Esophagus muscularis mucosa (tissue), 4 donors: ENCODE measurements around the gene LRMDA. TPM values are rescaled to one million over a fixed set of nuclear protein-coding genes. Genes with fewer than 3 reads are reported as not detected.
A peak's percentile ranks its signal among the peaks of the same experiment; 100 is the strongest.

ENCODE experiments used
- DNase-seq: peaks from one replicate; pipeline ENCODE4 v3.0.0-alpha.2; 2017; ENCODE audit errors: extremely low spot score
- H3K27ac ChIP-seq, 4 donors: fragments of 200-600 bp; sonication (generic); replicated peaks in 1 of 4; 1 replicate in 3 of 4; 2 replicates in 1 of 4; pipeline ENCODE4 v1.5.1; 2016 to 2019; ENCODE audit warnings: mild to moderate bottlenecking in 1 of 4
- H3K27me3 ChIP-seq, 4 donors: fragments of 200-600 bp; sonication (generic); one replicate each; pipeline versions ENCODE4 v1.5.1 to v1.6.0; 2016 to 2019
- H3K36me3 ChIP-seq, 4 donors: fragments of 200-600 bp; sonication (generic); one replicate each; pipeline ENCODE4 v1.5.1; 2016 to 2019
- H3K4me1 ChIP-seq, 4 donors: fragments of 200-600 bp; sonication (generic); one replicate each; pipeline ENCODE4 v1.5.1; 2016 to 2019
- H3K4me3 ChIP-seq, 4 donors: fragments of 200-600 bp; sonication (generic); 1 replicate in 2 of 4; 2 replicates in 2 of 4; pipeline ENCODE4 v1.5.1; 2016 to 2019; ENCODE audit warnings: mild to moderate bottlenecking in 4 of 4, moderate library complexity in 1 of 4
- H3K9me3 ChIP-seq, 4 donors: fragments of 200-600 bp; sonication (generic); 1 replicate in 3 of 4; 2 replicates in 1 of 4; pipeline ENCODE4 v1.5.1; 2016 to 2019
- EP300 ChIP-seq: sonication (generic); formaldehyde crosslinking; IDR thresholded peaks from one replicate; pipeline ENCODE4 v1.6.1; 2017; ENCODE audit warnings: antibody characterized with exemption
- POLR2A ChIP-seq: fragments of 450-650 bp; IDR thresholded peaks from one replicate; pipeline ENCODE4 v1.6.1; 2017; ENCODE audit warnings: antibody characterized with exemption, moderate library complexity, mild to moderate bottlenecking, low read depth
- POLR2AphosphoS5 ChIP-seq, 2 donors: sonication (generic); formaldehyde crosslinking; IDR thresholded peaks; one replicate each; pipeline ENCODE4 v1.6.1; 2017; ENCODE audit warnings: antibody characterized with exemption in 2 of 2
- WGBS: methylation state at CpG from one replicate; pipeline ENCODE4 v1.1.5; 2018; 5-methylcytosine and 5-hydroxymethylcytosine counted together
- intact Hi-C: fragments of 100-400 bp; cut with DNase I; formaldehyde crosslinking; loops from one replicate; pipeline ENCODE4 v1.15.1; 2023
- total RNA-seq, 4 donors: library from RNA; depleted of rRNA; stranded (reverse); fragments of >200 nt; gene quantifications; one replicate each; pipeline versions ENCODE4 v1.1.0 to v1.2.1, GENCODE V29; 2016
- TF ChIP-seq, protein P1 (sequence below), 3 experiments: fragments of 200-600 bp in 2 of 3; fragments of 450-650 bp in 1 of 3; sonication (generic) in 2 of 3; IDR thresholded peaks; one replicate each; pipeline ENCODE4 v1.5.1; 2017 to 2019; ENCODE audit warnings: antibody characterized with exemption in 3 of 3, mild to moderate bottlenecking in 2 of 3, moderate library complexity in 1 of 3

Gene LRMDA
- total RNA-seq, 4 donors from 2014 or later, result 14.3 to 34.9 (median 26.5) TPM

DNA sequence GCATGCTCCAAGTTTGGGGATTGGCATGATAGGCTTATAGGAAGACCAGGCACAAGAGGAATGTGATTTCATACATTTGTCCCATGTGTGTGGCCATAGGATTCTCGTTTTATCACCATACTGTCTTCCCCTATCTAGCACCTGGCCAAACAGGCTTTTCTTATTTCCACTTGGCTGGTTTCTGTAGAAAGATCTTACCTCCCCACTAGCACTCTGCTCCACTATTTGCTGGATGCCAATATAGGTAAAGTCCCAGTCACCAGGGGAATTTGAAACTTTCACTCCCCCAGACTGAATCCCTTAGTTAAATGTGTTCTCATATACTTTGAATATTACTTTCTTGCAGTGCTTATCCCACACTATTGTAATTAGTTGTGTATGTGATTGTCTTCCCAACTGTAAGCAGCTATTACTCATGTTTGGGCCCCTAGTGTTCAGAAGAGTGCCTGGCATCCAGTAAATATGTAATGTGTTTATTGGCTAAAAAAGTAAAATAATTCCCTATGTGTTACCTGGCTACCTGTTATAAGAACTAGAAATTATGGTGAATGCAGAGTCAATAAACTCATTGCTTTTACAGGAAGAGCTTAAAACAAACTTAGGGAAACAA lies 109.0 kb downstream of the LRMDA start:
- H3K36me3 ChIP-seq, result no peaks in the 10 kb centered on the region
- DNase-seq, result no peak
- no peak overlapping the region for H3K4me3 ChIP-seq
- H3K27me3 ChIP-seq, result no peaks in the 10 kb centered on the region
- H3K9me3 ChIP-seq, result no peaks in the 10 kb centered on the region
- WGBS, result 93% methylated on average over 1 of the region's 1 CpG
- H3K27ac ChIP-seq, result no peak overlapping the region
- intact Hi-C loops, result no loop called here
- no peak for TF ChIP-seq POLR2A
- TF ChIP-seq POLR2AphosphoS5 (IDR thresholded peaks at IDR 0.05), result no peak
- TF ChIP-seq EP300, result no peak
- TF ChIP-seq, protein P1, sequence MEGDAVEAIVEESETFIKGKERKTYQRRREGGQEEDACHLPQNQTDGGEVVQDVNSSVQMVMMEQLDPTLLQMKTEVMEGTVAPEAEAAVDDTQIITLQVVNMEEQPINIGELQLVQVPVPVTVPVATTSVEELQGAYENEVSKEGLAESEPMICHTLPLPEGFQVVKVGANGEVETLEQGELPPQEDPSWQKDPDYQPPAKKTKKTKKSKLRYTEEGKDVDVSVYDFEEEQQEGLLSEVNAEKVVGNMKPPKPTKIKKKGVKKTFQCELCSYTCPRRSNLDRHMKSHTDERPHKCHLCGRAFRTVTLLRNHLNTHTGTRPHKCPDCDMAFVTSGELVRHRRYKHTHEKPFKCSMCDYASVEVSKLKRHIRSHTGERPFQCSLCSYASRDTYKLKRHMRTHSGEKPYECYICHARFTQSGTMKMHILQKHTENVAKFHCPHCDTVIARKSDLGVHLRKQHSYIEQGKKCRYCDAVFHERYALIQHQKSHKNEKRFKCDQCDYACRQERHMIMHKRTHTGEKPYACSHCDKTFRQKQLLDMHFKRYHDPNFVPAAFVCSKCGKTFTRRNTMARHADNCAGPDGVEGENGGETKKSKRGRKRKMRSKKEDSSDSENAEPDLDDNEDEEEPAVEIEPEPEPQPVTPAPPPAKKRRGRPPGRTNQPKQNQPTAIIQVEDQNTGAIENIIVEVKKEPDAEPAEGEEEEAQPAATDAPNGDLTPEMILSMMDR (IDR thresholded peaks at IDR 0.05), result no peak
- peaks cover 17 to 36% (median 34%) of the 10 kb centered on the region in 4 donors for H3K4me1 ChIP-seq

DNA sequence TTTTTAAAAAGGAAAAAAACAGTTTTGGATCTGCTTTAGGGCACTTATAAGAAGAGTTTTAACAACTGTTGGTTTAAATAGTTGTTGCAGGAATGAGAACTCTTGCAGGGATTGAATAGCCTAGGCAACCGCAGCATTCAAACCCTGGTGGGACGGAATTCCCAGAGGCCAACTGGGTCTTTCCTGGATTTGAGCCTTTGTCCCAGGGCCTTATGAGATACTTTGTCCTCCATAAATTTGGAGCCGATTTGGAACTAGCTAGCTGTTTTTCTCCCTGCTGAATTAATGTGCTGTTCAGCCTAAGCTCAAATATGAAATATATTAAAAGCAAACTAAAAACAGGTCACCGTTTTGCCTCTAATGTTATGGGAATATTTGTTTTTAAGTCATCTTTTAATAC lies 109.6 kb downstream of the LRMDA start:
- peaks cover 17 to 38% (median 36%) of the 10 kb centered on the region in 4 donors for H3K4me1 ChIP-seq
- no peaks in the 10 kb centered on the region for H3K27me3 ChIP-seq
- TF ChIP-seq, protein P1 (IDR thresholded peaks at IDR 0.05), result no peak
- TF ChIP-seq POLR2AphosphoS5 (IDR thresholded peaks at IDR 0.05), result no peak
- TF ChIP-seq EP300, result no peak
- no peak for TF ChIP-seq POLR2A
- H3K4me3 ChIP-seq, result no peak overlapping the region
- no peak overlapping the region for H3K27ac ChIP-seq
- no peak for DNase-seq
- 75% methylated on average over 4 of the region's 4 CpGs for WGBS
- no peaks in the 10 kb centered on the region for H3K9me3 ChIP-seq
- no peaks in the 10 kb centered on the region for H3K36me3 ChIP-seq
- intact Hi-C loops, result no loop called here

GRCh38 chr10:75541411-75541810 lies 110.0 kb downstream of the LRMDA start:
- Histone ChIP-seq H3K4me3 (no peak overlapping the region), H3K27ac (no peak overlapping the region), H3K4me1 (peaks cover 17 to 38% (median 36%) of the 10 kb centered on the region in 4 donors), H3K27me3 (no peaks in the 10 kb centered on the region), H3K9me3 (no peaks in the 10 kb centered on the region), H3K36me3 (no peaks in the 10 kb centered on the region)
- no peak for TF ChIP-seq EP300
- TF ChIP-seq, protein P1 (IDR thresholded peaks at IDR 0.05), result no peak
- no peak for DNase-seq
- intact Hi-C loops, result no loop called here
- 87% methylated on average over 2 of the region's 2 CpGs for WGBS

DNA sequence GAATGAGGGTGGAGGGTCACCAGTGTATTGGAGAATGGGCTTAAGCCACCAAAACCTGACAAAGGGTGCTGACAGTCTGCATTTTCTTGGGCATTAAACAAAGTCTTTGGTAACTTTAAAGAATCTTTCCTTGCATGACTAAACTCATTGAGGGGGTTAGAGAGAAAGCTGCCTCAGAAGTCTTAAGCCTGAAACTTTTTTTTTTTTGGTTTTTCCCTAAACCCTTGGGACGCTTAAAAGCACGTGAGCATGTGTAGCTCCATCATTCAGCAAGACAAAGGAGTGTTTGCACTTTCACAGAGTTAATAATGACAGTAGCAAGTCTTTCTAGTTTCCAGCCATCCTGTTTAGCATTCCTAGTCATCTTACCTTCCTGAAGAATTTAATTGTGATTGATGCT lies 110.7 kb downstream of the LRMDA start:
- TF ChIP-seq, protein P1 (IDR thresholded peaks at IDR 0.05), result no peak
- TF ChIP-seq POLR2AphosphoS5 (IDR thresholded peaks at IDR 0.05) (no peak), EP300 (no peak), POLR2A (no peak)
- Histone ChIP-seq H3K4me1 (peaks cover 17 to 38% (median 36%) of the 10 kb centered on the region in 4 donors), H3K27me3 (no peaks in the 10 kb centered on the region), H3K4me3 (no peak overlapping the region), H3K9me3 (no peaks in the 10 kb centered on the region), H3K36me3 (no peaks in the 10 kb centered on the region), H3K27ac (peak overlapping the region in 3 of 4 donors; percentile 1 to 64 (median 46))
- no peak for DNase-seq
- intact Hi-C loops, result no loop called here
- WGBS, result 84% methylated on average over 2 of the region's 2 CpGs

DNA sequence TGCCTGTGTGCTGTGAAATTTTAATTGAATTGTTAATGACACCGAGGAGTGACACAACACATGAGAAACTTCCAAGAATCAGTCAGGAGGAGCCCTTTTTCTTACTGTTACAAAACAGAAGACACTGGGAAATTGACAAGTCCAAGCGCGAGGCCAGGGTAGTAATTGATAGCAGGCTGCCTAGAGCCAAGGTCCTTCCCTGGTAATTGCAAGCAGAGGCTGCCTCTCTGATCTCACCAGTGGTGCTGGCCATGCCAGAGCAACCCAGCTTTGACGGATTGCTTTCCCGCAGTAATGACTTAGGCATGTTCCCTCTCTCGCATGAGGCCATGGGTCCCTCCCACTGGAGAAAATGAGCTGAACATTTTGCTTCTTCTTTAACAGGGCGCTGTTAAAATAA lies 111.5 kb downstream of the LRMDA start:
- WGBS, result 48% methylated on average over 3 of the region's 7 CpGs
- TF ChIP-seq POLR2AphosphoS5 (IDR thresholded peaks at IDR 0.05) (peak; percentile 70 to 73), POLR2A (no peak), EP300 (no peak)
- H3K9me3 ChIP-seq, result no peaks in the 10 kb centered on the region
- H3K36me3 ChIP-seq, result no peaks in the 10 kb centered on the region
- no peak overlapping the region for H3K4me3 ChIP-seq
- intact Hi-C loops, result no loop called here
- H3K27me3 ChIP-seq, result no peaks in the 10 kb centered on the region
- H3K4me1 ChIP-seq, result peaks cover 23 to 46% (median 40%) of the 10 kb centered on the region in 4 donors
- DNase-seq, result no peak
- peak overlapping the region in 3 of 4 donors; percentile 1 to 64 (median 46) for H3K27ac ChIP-seq
